MV-4-11 (cell line): ENCODE results near the gene MASP2.
"Not testable (repeated sequence)": the region's sequence is repeated elsewhere in the genome, so short reads cannot be mapped to it uniquely, and the experiment has no call there.

Source experiments
- DNase-seq: peaks from one replicate; lab custom pipeline; 2025; lab: John Stamatoyannopoulos, UW

Gene MASP2

DNA sequence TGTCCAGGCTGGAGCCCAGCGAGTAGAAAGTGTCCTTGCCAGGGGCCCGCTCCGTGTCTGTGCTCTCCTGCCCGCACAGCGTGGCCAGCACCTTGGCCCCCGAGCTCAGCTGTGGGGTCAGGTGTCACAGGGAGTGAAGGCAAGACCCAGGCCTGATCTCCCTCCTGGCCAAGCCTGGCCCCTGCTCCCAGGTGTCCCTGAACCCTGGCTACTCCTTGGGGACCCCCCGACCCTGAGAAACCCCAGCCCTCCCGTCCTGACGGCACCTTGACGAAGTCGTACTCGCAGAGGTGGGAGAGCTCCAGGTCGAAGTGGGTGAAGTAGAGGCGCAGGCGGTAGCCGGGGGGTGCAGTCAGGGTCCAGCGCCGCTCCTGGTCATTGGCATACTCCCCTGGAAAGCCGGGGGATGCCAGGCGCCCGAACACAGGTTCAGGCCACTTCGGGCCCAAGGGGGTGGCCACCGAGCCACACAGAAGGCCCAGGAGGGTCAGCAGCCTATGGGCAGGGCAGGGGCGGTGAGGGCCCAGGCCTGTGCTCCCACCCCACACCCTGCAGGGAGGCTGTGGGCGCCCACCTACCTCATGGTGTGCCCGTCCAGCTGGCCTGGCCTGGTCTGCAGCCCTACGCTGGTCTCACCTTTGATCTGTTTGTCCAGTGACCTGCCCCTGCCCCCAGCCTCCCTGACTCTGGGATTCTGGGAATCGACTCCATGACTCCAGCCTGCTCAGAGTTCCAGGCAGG, at the start of gene MASP2:
MASP2 (minus strand) TSS at position 615 of the 741 bp plus-strand sequence; CDS start at position 583, 32 bp downstream.
- no peak for DNase-seq

DNA sequence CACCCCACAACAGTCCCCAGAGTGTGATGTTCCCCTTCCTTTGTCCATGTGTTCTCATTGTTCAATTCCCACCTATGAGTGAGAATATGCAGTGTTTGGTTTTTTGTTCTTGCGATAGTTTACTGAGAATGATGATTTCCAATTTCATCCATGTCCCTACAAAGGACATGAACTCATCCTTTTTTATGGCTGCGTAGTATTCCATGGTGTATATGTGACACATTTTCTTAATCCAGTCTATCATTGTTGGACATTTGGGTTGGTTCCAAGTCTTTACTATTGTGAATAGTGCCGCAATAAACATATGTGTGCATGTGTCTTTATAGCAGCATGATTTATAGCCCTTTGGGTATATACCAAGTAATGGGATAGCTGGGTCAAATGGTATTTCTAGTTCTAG, 36.7 kb upstream of the MASP2 start:
- DNase-seq = not testable (repeated sequence)

DNA sequence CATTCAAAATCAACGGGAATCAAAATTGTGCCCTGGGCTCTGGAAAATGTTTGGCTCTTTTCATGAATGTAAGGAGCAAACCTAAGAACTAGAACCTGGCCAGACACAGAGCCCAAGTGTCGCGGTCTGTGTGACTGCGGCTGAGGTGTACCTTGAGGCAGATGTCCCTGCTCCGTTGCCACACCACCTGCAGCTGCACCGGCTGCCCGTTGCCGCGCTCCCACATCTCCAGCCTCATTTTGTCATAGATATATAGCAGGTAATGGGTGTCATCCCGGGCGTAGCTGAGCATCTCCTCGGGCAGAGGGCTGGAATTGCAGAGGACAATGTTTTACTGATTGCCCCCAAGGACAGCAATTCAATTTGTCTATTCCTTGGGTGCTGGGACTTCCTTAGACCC, 33.9 kb upstream of the MASP2 start:
- no peak for DNase-seq

DNA sequence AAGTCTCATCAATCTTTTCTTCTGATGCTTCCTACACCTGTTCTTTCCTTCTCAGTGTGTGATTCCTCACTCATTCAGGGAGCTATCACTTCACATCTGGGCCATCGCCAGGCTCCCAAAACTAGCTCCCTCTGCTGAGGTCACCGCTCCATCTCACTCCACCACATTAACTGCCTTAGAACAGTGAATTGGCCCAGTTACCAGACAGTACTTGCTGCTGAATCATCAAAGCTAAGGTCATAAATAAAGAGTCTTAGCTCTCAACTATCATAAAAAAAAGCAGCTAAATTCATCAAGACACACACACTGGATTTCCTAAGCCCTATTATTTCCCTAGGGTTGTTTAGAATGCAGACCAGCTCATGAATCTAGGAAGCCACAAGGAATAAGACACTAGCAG, 31.6 kb upstream of the MASP2 start:
- DNase-seq = no peak

DNA sequence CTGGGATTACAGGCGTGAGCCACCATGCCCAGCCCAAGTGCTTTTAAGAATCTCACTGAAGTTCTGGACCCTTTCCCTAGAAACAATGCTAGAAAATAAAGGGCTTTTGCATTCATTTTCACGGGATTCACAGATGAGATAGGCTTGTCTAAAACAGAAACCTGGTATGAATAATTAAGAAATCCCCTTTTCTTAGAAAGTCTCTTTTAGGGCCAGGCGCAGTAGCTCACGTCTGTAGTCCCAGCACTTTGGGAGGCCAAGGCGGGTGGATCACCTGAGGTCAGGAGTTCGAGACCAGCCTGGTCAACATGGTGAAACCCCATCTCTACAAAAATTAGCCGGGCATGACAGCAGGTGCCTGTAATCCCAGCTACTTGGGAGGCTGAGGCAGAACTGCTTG, 26.4 kb upstream of the MASP2 start:
- not testable (repeated sequence) for DNase-seq

DNA sequence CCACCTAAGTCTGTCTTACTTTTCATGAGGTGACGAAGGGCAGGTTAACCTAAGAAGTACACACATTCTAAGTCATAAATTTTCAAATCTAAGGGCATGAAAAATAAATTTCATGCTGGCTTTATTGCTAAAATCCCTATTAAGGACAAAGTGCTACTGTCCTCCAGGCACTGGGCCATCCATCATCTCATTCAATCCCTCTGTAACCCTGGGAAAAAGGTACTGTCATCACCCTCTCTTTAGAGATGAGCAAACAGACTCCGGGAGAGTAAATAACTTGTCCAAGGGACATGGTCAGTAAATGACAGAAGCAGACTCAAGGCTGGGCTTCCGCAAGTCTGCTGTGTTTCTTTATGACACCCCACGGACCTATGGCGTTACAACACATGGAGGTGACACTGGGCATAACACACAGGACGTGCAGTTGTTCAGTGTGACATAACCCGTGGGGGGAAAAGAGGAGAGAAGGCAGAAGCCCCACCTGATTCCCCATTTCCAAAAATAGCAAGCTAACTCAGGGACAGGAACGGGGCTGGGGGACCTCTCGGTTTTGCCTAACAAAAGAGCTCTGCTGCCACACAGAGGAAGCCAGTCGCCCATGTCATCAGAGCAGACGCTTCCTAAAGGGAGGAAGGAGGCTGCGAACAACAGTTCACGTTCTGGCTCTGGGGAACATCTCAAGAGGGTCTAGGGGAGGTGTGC, 25.3 kb upstream of the MASP2 start:
- DNase-seq = no peak

DNA sequence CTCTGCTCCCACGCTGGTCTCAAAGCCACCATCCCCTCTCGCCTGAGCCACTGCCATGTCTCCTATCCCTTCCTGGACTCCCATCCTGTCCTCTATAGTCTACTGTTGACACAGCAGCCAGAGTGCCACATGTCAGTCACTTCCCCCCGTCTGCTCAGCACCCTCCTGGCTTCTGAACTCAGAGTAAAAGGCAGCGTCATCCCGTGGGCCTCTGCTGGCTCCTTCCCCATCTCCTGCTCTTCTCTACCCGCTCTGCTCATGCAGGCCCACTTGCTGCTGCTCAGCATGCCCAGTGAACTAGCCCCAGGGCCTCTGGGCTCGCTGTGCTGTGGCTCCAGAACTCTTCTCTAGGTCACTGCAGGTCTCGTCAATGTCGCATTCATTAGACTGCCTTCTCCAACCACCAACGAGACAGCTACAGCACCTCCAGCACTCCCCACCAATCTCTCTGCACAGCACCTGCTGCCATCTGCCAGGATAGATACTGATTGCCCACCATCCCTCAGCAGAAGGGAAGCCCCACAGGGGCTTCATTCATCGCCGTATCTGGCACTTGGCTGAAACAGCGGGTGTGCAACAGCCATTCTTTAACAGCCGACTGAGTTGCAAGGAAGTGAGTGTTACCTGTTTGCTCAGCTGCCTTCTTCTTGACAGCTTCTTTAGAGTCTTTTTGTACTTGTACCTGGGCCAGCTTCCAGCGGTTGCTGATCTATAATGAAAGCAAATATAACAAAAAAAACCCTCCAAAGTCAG, 24.6 kb upstream of the MASP2 start:
- no peak for DNase-seq

DNA sequence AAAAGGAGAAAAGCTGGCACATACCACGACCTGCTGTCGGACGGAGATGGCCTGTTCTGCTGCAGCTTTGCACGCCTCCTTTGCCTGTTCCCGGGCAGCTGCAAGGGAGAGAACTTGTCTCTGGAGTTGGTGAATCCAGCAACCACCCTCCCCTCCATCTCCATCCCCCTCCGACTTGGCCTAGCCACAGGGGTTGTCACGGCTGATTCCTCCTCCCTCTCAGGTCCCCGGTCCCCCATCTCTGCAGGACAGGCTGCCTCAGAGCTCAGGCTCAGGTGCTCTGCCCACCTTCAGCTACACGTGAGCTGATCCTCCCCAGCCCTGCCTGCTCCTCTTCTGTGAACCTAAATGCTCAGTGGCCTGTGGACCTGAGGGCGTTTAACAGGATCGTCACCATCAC, 23.8 kb upstream of the MASP2 start:
- DNase-seq = no peak

DNA sequence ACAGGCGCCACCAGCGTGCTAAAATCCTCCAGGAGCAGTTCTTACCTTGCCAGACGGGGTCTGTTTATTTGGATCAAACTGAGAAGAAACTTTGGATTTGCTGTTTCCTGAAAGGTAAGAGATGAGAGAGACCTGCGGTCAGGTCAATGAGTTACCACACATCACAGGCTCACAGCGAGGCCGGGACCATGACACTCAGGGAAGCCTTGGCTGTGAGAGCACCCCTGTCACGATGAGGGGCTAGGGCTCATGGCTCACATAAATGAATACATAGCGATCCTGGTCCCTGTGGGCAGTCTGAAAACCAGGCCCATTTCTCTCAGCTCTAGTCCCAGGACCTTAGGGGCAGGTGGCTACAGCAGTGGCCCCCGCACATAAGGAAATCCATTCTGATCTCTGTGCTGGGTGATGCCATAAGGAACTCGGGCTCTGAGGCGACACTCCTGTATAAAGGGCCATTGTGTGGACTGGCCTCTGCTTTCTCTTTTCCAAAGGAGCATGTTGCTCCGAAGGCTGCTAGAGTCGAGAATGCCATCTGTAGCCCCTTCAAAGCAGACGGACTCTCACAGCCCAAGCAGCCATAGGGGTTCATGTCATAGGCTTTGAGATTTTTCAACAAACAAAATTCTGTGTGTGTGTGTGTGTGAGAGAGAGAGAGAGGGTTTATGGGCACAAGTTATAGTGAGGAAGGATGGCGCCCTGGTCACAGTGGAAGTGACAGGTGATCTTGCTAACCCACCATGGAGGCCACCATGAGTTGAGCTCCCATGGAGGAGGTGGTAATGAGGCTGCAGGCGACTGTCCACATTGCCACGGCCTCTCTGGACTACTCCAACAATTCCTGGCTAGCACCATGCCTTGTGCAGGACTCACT, 21.8 kb upstream of the MASP2 start:
- DNase-seq = no peak

DNA sequence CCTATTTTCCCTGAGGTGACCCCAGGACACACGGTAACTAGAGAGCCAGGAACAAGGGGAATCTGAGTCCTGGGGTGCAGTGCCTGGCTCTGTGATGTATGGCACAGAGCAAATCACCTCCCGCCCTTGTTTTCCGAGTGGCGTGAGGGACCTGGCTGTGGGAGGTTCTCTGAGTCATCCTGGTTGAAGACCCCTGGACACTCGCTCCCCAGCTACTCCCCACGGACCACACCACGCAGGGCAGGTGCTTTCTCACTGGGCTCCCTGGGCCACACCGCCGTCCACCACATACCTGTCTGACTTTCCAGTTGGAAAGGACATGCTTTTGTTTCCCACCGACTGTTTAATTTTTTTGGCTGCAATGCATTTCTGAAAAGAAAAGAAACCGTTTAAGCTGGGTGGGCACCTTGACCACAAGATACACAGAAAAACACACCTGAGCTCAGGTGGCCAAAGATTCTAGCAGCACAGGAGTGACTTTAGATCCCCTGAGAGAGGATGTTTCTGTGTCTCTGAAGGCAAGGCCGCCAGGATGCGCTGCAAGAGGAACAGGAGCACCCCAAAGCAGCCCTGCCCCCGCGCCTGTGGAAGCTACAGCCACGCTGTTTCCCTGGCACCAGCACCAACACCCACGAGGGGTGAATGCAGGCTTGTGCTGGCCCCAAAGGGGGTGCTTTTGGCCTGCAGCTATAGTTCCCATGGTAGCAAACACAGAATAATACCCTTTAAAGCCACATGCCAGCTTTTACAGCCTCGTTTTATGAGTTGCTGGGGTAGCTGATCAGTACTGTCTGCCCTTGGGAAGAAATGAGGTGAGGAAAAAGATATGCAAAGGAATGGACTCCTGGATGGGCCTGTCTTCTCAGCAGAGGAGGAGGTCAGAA, 20.9 kb upstream of the MASP2 start:
- DNase-seq = no peak

DNA sequence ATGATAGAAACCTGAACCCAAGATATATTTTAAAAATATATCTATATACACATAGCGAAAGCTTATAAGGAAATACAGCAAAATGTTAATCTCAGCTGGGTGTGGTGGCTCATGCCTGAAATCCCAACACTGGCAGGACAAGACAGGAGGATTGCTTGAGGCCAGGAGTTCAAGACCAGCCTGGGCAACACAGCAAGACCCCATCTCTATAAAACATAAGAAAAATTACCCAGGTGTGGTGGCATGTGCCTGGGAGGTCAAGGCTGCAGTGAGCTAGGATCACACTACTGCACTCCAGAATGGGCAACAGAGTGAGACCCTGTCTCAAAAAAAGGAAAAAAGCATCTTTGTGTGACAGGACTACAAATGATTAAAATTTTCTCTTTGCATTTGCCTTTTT, 18.8 kb upstream of the MASP2 start:
- DNase-seq = no peak

DNA sequence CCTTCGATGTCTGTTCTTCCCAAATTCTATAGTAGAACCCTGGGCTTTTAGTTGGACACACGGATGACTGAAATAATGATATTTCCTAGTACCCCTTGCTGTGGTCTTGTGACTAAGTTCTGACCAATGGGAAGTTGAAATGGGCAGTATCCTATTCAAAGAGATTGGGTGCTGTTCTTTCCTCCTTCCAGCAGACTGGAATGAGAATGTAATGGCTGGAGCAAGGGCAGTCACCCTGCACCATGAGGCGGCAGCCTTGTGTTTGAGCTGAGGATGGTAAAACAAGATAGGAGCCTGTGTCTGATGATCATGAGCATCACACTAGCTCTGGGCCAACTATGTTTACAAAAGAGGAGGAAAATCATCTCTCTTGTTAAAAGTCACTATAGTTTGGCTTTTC, 17.9 kb upstream of the MASP2 start:
- no peak for DNase-seq

DNA sequence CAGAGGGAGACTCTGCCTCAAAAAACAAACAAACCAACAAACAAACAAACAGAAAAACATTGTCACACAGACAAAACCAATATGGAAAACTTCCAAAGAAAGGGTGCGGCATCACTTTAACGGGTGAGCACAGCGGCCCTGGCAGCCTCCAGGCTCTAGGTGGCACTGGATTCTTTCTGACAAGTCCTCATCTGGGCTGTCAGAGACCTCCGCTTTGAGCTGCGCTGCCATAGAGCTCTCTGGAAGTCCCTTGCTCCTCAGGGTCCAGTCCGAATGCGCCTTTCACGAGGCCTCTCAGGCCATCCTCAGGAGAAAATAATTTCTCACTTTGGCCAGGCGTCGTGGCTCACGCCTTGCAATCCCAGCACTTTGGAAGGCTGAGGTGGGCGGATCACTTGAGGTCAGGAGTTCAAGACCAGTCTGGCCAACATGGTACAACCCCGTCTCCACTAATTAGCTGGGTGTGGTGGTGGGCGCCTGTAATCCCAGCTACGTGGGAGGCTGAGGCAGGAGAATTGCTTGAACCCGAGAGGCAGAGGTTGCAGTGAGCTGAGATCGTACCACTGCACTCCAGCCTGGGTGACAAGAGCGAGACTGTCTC, 17.0 kb upstream of the MASP2 start:
- DNase-seq = peak; percentile 18

DNA sequence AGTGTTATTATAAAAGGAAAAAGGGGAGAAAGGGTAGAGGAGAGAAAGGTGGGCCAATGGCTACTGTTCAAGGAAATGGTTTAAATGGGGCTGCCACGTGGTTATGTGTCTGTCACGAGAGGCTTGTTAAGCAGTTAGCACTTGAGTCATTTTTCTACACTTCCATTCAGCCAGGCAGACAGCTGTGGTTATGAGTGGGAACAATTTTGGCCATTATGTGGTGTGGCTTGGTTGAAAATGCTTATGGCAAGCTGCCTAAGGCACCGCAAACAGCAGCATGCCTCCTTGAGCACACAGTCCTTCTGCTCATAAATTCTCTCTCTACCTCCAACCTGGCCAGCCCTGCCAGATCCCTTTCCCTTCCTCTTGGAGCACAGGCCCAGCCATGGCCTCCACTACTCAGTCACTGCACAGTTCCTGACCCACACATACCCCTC, 15.9 kb upstream of the MASP2 start:
- peak; percentile 93 for DNase-seq

DNA sequence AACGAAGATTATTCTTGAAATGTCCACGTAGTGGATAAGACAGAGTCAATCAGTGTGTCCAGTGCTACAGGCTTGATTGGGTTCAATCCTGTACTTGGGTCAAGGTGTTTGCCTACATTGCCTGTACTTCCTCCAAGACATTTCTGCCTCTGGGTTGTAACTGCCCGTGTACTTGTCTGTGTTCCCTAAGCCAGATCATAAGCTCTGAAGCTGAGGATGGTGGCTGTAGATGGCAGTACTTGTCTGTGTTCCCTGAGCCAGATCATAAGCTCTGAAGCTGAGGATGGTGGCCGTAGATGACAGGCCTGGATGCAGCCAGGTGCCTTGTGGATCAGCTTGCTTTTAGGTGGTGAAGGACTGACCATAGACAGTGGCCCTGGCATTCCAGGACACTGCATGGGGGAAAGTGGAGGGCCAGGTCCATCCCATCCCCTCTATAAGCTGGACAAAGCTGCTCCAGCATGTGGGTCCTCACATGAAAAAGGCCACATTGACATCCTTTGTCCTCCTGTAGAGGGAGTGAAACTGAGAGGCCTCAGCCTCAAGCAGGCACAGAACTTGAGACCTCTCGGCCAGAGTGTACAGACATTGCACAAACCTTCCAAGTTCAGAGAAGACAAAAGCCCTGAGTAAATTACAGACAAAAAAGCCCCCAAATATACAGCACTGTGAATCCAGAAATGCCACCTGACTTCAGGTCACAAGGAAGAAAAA, 14.8 kb upstream of the MASP2 start:
- DNase-seq = peak; percentile 43

DNA sequence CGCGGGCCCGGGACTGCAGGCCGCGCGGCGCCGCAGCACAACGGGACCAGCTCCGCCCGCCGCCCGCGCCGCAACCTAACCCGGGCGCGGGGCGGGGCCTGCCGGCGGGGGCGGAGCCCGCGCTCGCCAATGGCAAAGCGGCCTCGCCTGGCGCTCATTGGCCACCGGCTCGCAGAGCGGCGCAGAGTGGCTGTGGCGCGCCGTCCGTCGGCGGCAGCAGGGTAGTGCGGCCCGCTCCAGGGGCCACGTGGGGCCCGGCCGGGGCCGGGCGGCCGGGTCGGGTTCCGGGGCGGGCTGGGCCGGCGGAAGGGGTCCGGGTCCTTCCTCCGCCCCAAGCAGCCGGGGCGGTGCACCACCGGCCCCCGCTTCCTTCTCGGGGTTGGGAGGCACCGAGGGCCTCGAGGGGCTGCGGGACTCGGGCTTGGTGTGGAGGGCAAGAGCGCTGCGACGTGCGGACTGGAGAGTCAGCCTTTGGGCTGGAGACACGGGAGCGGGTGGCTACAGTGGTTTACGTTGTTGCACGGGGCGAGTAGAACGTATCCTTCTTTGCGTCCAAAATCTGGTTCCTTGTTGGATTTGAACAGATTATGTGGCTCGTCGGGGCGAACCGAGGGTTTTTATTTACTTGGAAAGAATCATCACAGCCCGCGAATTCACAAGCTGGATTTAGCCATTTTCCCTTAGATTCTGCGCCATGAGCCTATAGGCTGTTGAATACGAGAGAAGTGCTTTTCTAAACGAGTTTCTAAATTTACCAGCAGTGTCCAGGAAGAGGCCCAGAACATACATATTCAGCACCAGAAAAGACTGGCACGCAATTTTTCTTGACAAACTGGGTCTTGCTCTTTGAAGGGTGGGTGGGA, 13.2 kb upstream of the MASP2 start, which contains the start of gene SRM:
SRM (minus strand) TSS at position 51 of the 863 bp plus-strand sequence. CDS start 75 bp downstream, outside the sequence.
- peak; percentile 84 for DNase-seq

DNA sequence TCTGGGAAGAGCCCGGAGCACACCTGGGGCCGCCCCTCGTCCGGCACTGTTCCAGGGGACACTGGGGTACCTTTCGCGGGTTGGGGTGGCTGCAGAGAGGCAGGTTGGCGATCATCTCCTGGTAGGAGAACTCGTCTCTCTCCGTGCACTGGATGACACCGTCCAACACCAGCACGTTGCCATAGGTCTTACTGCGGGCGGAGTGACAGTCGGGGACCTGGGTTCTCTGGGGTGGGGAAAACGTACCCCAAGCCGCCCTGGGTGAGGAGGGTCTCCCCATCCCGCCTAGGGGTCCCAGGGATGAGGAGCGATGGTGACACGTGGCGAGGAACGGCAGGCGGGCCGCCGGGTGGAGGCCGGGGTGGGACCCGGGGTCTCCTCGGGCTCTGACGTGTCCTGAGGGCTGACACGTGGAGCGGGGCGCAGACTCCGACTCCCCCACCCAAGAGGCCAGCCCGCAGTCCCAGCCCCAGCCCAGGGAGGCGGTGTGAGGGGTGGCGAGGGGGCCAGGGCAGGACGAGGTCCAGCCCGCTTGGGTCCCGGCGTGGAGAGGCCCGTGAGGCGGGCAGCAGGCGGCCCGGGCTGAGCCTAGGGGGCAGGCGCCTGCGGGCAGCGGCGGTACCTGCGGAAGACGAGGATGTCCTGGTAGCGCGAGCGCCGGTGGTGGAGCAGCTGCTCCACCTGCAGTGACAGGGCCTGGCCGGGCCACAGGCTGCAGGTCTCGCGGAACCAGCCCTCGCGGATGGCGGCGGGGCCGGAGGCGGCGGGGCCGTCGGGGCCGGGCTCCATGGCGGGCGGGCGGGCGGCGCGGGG, 12.3 kb upstream of the MASP2 start:
- DNase-seq = no peak
